ENCODE data around the gene COX7A2L.

- TF ChIP-seq POLR2A (IDR thresholded peaks at IDR 0.05; ENCODE audit: low read depth, low read length) (no peak; the same call in 1 of the 2 replicates), TAF1 (IDR thresholded peaks at IDR 0.05; ENCODE audit: low read depth, low read length) (no peak), POLR2AphosphoS5 (IDR thresholded peaks at IDR 0.05; ENCODE audit: low read depth, low read length) (no peak; the same call in 1 of the 2 replicates), PAX5 (IDR thresholded peaks at IDR 0.05; ENCODE audit: insufficient read depth, low read length, severe bottlenecking) (no peak)
Measured at GRCh38 chr2:42336361-42336965, 24.6 kb downstream of the COX7A2L start.

All from GM12891 (cell line).